DMS 273 treated with DMSO at 0.1 percent for 48 hours (cell line): ENCODE measurements around the gene EVX1.

ENCODE experiments used
- DNase-seq: peaks from one replicate; lab custom pipeline; 2025; lab: John Stamatoyannopoulos, UW

EVX1 gene

DNA sequence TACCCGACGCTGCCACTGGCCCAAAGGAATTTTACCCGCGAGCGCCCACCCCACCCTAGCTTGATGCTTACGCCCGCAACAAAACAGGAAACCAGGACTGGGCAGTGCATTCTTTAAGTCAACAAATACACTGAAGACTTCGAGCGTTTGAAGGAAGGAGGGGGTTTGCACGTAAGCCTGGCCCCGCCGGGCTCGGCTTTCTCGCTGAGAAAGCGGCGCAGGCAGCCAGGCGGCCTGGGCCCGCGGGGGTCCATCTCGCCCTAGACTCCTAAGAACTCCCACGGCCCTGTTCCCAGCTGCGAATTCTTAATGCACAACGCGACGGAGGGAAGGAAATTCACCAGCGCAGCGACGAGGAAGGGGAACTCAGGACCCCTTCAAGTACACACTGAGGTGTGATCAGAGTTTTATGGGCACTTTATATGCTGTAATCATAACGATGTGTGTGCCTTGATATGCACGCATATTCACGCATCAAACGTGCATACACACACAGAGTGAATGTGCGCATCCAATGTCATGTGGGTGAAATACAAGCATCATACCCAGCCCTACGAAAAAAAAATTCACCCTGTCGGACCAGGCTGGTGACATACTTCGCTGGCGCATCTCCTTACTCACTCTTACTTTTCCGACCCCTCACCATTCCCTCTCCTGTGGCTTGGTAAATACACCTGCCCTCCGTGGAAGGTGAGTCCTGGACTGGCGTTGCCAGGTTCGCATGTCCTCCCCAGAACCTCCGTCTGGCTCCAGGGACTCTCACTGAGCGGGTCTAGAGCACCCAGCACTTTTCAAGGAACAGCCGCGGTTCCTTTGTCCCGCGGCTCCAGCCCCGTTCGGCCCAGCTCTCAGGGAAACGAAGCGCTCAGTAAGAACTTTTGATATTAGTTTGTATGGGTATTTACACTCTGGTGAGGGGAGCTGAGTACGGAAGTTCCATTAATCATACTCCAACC is 37.0 kb upstream of the EVX1 start:
- no peak for DNase-seq

DNA sequence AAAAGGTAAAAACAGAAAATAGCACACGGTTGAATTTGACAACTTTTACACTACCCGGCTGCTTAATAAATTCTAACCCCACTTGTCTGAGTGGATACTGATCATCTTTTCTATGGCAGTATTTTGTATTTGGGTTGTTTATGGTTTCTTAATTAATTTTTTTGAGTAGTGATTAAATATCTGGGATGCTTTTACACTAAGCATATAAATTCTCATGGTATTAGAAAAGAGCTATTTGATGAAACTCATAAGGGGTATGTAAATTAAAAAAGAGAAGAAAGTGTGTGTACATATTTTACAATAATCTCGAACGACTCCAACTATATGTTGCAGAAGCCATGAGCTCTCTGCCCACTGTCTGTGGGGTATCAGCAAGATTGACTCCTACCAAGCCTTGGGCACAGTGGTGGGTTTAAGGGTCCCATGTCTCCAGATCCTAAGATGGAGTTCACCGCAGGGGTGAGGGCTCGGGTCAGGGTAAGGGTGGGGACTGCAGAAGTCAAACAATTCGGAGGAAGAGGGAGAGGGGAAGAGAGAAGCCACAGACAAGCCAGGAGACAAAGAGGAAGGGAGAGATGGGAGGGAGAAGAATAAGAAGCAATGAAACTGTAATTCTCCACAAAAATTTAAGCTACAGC is 35.1 kb upstream of the EVX1 start:
- no peak for DNase-seq

DNA sequence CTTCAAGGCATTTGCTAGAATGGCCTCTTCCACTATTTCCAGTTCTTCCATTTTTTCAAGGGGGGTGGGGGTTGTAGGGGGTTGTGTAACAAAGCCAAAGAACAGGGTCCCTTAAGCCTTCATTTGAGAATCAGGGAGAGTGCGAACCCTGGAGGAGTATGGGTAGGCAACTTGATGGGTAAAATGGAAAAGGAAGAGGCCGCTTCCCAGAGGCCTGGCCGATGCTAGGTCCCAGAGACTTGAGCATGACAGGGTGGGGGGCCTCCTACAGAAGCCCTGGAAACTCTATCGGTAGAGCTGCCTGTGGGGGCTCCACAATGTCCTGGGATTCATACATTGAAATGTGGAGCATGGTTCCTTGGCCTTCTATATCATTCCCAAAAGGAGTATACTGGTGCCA is 33.6 kb upstream of the EVX1 start:
- DNase-seq, result no peak

DNA sequence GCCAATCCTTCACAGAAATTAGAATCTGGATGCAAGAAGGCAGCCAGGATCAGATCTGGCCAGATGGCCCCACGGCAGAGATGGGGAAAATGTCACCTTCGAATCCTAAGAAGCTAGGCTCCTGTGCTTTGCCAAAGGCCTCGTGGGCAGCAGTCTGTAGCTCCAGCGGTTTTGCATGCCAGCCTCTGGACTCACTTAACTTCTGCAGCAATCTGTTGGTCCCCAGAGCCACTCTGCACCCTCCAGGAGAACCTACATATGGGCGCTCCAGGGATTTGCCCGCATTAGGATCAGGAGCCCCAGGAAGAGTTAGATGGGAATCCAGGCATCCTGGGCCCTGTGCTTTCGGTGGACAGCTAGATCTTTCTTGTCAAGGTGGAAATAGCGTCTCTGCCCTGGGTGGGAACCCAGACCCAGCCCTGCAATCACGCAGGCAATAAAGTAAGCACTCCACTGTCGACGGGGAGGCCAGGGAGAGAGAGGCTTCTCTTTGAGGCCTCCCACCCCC is 32.6 kb upstream of the EVX1 start:
- no peak for DNase-seq

DNA sequence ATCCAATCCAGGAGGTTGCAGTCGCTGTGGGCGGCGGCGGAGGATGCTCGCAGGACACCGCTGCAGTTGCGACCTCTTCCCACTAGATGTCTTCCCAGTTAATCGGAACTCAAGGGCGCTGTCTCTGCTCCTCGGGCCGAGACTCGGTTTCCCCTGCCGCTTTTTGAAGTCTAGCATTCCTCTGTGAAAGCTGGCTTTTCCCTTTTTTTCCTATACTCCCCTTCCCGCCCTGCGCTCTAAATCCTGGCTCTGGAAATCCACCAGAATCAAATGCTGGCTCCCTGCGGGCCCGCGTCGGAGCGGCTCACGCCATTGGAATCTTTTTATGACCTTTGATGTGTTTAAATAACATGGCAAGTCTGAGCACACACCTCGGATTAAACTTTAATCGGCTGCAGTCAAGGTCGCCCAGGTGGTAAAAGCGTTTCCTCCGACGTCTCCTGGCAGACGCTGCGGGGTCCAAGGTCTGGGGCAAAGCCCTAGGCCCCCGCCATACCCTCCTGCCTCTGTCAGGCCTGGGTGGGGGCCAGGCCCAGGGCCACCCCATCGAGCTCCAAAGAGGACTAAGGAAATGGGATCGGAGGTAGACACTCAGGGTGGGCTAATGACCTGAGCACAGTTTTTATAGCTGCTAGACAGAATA is 32.0 kb upstream of the EVX1 start:
- no peak for DNase-seq

DNA sequence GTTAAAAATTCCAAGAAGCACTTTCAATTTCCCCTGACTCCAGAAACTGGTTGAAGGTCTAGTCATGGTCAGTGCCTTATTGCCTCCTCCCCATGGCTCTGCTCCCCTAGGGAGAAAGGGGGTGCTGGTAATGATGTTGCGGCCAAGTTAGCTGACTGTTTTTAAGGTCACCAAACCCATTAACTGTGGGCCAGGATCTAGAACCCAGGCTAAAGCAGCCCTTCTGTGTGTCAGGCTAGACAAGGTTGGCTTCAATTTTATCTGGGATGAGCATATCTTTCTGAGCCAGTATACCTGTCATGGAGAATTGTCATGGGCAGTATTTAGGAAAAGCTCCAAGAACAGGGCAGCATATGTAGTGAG is 31.5 kb upstream of the EVX1 start:
- DNase-seq, result no peak

DNA sequence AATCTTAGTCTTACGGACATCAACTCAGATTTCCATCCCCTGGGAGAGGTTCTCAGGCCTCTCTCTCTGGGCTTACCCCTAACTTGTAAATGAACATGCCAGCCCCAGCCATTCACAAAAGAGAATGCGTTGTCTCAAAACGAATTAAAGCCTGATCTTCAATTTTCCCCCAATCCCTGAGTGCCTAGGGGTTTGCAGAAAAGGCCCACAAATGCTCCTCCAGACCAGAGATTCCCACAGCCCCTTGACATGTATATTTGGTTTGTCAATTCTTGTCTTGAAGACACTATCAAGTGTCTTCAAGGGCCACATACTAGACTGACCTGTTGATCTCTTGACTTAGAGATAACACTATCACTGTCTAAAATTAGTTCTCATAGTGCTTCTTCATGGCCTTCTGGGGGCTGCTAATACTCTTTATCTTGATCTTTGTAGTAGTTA is 30.8 kb upstream of the EVX1 start:
- no peak for DNase-seq

DNA sequence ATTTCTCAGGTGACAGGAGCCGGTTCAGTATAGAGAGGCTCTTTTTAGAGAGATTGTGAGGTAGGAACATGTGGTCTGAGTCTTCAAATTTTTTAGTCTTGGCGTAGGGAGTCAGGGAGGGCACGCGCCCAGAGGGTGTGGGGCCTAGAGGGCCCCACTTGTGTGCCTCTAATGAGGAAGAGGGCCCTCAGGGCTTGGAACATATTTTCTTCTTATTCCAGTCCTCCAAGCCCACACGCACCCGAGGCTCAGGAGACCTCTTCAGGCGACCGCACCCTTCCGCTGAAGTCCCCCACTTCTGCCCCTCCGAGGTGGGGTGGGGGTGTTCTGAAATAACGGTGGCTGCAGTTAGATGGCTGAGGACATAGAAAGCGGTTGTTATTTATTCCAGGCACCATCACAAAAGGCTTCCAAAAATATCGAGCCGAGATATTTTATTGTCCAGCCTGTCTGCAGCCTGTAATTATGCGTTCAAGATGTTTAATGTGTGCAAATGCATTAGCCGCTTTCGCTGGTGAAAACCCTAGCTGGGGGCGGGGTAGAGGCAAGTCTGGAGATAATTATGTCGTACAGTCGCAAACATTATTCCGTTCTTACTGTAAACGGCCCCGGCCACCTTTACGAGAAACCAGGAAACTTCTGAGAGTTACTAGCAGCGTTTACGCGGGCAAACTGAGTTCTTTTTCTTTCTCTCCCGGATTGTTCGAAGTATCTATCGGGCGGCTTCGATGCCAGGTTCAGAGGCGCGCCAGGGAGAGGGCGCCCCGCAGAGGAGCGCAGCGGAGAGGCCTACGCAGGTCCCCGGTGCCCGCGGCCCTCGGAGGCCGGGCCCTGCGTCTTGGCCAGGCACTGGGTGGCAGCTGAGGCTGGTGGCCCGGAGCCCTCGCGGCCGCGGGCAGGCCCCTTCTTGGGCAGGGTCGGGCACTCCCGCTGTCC is 29.8 kb upstream of the EVX1 start:
- DNase-seq, result no peak

DNA sequence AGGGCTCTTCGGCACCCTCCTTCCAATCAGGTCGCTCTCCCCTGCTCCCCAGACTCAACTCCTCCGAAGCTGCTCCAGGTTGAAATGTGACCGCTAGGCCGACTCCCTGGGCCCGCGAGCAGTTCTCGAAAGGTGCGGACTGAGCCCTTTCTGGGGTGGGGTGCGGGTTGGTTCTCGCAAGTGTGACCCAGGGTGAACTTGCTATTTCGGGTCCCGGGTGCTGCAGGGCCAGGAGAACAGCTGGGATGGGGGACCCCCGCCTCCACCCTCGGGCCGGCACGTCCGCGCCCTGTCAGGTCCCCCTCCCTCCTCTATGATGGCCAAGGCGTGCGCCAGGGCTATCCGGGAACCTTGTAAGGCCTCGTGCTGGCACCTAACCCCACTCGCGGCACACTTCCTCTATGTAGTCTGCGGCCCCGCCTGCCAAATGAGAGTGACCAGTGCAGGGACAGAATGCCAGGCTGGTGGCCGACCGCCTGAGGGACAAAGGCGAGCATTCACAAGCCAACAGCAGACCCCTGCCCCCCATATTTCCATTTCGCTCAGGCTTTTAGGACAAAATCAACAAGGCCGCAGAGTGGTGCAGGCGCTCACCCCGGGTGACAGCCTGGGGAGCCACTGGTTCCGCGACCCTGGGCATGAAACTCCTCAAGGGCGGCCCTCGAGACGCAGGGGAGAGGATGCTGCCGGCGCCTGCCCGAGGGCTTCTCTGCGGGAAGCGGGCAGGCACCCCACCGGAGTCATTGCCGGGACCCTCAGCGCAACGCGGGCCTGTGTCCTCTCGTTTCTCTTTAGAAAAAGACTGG is 29.0 kb upstream of the EVX1 start:
- no peak for DNase-seq

DNA sequence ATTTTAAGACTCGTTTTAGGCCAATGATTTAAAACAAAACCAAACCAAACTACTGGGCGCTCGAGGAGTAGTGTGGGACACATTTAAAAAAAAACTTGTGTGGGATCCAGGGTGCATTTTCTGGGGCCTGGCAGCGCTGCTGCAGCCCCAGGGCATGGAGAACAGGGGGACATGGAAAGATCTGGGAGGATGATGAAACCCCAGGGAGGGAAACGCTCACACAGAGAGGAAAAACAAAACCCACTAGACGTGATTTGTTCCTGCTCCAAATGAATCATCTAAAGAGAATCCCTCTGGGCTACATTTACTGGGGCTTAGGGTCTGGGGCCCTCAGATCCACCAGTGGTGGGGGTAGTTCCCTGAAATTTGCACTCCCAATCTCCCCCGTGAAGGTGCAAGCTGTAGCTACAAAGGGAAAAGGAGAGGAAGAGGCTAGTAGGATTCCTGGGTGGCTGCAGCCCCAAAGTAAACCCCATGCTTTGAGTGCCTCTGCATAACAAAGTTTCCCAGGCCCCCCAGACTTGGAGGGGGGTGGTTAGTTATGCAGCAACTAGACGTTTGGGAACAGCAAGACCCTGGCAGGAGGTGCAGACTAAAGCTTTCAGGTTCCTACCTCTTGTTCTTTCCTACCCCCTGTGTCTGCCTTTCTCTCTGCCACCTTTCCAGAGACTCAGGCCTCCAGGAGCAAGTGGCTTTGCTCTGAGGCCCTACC is 28.2 kb upstream of the EVX1 start:
- DNase-seq, result no peak

DNA sequence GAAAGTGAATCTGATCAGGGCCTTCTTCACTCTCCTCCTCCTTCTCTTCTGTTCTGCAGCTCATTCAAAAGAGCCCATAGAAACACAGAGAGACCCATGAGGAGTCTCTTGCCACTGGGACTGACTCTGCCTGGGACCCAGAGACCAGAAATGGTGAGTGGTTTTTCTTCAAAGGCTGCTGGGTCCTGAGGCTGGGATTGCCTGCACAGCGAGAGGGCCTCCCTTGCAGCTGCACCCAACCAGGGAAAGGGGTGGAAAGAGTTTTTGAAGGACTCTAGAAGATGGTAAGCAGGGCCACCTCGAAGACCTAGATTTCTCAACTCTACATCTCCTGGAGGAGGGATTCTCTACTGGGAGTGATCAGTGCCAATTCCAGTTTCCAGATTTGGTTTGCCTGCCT is 27.2 kb upstream of the EVX1 start:
- DNase-seq, result no peak

DNA sequence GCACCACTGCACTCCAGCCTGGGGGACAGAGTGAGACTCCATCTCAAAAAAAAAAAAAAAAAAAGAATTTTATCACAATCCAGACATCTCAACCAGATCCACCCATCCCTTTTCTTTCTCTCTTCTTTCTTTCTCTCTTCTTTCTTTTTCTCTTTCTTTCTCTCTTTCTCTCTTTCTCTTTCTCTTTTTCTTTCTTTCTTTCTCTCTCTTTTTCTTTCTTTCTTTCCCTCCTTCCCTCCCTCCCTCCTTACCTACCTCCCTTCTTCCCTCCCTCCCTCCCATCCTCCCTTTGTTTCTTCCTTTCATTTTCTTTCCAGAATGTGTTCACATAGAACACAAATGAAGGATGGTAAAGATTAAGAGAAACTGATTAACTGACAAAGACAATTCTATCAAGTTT is 24.7 kb upstream of the EVX1 start:
- no peak for DNase-seq

DNA sequence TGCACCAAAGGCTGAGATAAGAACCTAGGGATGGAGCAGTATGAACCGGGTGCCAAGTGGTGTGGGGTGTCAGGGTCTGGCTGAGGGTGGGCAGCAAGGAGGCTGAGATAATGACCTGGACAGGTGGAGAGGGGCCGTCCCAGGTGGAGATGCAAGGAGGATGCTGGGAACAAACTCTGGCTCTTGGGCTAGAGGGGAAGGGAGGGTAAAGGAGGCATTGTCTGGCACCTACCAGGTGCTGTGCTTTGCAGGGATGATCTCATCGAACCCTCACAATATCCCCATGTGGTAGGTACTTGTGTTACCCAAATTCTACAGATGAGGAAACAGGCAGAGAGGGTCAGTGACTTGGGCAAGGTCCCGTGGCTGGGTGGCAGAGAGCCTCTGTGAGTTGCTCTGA is 22.8 kb upstream of the EVX1 start:
- DNase-seq, result no peak

DNA sequence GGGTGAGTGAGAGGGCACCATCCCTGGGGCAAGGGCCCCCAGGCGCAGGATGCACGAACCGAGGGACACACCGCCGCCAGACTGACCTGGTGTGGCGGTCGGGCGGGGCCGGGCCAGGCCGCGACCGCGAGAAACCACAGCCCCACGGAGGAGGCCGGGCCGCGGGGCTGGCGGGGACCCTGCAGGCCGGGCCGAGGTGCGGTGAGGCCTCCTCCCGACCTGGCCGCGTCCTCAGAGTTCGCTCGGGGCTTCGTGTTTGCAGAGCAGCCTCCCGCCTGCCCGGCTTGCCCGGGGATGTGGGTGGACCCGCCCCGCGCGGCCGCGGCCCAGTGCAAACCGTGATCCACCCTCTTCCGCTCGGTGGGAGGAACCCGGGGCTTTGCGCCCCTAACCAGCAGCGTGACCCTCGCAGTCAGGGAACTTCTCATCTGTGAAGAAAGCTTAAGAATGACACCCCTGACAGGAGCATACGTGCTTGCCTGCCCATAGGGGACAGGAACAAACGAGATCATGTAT is 22.1 kb upstream of the EVX1 start:
- DNase-seq, result no peak

DNA sequence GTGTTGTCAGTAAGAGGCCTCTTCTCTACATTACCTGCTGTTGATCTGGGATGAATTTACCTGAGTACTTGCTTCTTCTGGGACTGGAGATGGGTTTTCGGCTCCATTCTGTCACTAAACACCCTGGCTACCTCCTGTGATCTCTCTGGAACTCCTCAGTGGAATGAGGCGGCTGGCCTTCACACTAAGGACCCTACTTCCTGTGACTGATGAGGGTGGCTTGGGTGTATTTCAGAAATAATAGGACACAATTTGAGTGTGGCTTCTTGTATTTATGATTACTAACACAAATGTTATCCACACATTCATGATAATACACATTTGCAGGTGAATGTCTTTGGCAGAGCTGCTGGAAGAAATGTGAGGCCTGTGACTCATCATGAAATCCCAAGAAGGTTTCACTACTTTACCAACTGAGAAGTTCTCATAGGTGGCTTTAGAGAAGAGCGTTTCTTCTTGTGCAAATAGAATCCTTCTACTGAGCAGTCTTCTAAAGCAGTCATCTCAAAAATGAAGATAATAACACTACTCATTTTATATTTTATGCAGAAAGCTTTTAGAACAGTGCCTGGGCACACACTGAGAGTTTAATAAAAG is 21.3 kb upstream of the EVX1 start:
- no peak for DNase-seq

DNA sequence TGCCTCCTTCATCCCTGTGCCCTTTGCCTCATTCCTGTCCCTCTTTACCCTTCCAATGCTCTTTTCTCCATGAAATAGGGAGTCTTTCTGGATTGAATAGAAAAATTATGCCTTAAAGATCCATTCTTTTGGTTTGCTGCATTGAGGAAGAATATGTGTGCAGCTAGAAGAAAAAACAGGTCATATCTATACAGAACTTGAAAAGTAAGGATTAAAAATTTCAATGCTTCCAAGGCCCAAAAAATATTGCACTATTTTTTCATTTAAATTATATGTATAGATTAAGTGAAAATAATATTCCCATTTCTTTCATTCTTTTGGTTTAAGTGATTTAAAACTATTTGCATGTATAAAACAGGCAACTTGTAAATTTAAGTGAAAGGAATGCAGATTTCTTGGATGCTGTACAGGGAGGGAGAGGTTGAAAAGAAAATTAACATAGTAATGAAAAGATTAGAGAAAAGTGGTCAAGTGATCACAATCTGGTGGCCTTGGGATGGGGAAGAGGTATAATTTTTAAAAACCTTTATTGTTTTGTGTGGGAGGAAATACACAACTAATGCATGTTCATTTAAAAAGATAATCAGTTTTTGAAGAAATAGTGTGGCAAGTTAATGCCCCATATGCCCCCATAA is 18.5 kb upstream of the EVX1 start:
- DNase-seq, result no peak

DNA sequence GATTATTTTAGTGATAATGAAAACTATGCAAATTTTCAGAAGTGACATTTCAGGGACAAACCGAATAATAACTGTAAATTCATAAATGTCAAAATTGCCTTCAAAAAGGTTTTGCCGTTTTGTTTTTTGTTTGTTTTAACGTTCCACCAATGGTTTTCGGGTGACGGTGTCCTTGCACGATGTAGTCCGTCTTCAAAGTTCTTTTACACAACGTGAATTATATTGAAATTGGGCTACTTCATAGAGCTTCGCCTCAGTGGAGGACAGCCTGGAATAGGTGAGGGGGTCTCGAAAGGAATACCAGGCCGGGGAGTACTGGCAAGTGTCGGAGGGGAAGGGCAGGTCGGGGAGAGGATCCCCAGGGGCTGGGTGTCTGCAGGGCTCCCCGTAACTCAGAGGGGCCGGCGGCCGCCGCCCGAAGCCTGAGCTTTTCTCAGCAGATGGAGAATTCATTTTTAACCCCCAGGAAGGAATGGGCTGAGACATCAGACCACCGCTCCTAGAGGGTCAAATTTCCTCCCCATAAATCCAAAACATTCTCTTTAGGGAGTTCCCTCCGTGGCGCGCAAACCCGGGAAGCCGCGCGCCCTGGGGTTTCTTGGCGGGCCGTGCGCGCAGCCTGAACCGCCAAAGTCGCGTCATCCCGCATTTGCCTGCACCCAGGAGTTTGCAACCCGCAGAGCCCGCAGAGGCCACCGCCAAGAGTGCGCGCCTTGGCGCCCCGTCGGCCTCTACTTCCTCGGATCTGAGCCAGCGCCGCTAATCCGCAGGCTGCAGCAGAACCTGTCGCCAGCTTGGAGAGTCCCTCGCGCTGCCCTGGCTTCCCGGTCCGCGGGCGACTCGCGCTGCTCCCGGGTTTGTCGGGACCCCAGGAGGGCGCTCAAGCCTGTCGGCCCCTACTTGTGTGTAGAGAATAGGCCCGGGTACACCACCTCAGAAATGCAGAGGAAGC is 17.3 kb upstream of the EVX1 start:
- DNase-seq, result no peak

DNA sequence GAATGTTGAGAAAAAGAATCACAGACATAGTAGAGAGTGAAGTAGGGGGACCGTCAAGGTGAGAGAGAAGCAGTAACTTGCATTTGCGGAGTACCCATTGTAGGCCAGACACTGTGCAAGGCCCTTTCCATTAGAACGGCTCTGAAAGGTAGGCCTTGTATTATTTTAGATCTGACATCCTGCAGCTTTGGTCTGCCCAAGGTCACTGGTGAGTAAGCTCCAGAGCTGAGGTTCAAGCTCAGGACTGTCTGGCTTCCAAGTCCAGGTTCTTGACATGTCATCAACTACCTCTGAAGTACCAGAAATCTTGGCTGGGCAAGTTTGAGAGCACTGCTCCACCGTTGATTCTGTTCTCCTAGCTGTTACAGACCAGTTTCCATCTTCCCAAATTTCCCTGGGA is 13.2 kb upstream of the EVX1 start:
- DNase-seq, result no peak
